ENCODE measurements around the gene RAPSN.

The RAPSN gene

DNA sequence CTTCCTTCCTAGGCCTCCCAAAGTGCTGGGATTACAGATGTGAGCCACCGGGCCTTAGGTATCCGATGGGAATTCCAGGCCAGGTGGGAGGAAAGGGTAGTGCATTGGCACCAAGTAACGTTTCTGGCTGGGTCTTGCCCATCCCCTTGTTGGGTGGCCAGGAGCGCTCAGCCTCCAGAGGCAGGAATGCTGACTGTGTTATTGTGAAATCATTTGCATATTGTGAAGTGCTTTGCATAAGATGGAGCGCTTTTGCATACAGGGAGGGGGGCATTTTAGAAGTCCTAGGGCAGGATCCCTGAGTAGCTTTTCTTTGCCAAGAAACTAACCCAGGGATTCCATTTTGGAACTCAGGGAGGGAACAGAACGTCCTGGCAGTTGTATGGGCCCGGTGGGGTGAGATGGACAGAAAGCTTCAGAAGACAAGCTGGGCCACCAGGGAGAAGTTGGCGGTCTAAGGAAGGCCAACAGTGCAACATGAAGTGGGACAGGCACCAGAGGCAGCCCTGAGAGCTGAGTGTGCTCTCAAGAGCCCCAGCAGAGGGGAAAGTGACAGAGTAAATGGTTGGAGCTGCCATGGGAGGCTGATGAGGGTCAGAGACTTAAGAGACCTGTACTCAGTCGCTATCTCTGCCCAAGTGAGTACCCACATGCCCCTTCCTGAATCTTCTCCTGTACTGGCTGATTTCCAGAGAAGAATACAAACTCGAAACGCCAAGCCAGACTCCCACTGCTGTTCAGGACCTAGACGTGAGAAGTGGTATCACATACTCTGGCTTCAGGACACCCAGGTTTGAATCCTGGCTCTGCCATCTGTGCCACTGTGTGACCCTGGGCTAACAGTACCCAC, 41.8 kb downstream of the RAPSN start:
- DNase-seq = no peak

- no peak for DNase-seq
Measured at GRCh38 chr11:47403571-47403970, 45.4 kb downstream of the RAPSN start.

DNA sequence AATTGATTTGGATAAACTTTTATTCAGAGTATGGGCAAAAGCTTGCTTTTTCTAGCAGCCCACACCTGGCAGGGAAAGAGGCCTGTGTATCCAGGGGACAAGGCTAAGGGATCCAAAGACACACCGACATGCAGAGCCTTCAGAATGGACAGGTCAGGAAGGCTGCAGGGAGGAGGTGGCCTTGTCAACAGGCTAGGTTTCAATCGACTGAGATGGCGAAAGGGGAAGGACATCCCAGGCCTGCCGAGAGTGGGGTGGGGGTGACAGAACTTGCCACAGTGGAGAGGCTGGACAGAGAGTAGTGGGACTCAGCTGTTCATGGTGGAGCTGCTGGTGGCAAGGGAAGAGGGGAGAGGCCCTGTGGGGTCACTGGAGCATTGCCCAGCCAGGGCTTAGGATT, 45.8 kb downstream of the RAPSN start:
- no peak for DNase-seq

- DNase-seq = no peak
Measured at GRCh38 chr11:47400768-47401279, 48.1 kb downstream of the RAPSN start.

GRCh38 chr11:47399860-47400767, 48.8 kb downstream of the RAPSN start:
- DNase-seq = peak; percentile 80

GRCh38 chr11:47398551-47398950, 50.4 kb downstream of the RAPSN start:
- DNase-seq = no peak

GRCh38 chr11:47398011-47398410, 50.9 kb downstream of the RAPSN start:
- no peak for DNase-seq

DNA sequence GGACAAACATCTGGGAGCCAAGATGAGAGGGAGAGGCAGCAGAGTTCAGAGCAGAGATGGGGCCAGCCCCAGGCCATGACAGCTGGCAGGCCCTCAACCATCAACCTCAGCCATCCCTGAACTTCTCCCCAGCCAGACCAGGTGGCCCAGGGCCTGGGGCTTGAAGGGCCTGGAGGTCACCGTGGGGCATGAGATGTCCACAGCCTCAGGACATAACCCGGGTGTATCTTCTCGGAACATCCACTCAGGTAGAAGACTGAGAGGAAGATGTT, 53.0 kb downstream of the RAPSN start:
- no peak for DNase-seq

DNA sequence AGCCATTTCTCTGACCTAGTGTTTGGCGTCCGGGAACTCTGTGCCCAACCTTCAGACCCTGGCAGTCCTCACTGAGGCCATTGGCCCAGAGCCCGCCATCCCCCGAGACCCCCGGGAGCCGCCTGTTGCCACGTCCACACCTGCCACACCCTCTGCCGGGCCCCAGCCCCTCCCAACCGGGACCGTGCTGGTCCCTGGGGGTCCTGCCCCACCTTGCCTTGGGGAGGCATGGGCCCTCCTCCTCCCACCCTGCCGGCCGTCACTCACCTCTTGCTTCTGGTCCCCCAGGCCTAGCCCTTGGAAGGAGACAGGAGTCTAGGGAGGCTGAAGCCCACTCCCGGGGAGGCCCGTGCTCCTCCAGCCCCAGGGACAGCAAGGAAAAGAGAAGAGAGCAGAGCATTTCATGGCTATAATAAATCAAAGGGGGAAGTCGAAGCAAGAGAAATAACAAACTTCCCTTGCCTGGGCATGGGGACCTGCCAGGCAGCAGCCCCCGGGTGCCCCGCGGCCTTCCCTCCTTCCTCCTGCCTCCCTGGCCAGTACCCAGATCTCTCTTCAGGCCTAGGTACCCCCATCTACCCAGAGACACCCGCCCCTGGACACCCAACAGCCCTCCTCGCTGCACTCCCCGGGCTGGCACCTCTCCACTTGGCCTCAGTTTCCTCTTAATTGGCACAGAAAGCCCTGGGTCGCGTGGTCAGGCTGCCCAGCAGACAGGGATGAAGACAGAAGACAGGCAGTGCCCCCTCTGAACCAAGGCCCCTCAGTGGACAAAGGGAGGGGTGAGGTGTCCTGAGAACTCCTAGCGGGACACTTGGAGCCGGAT, 53.5 kb downstream of the RAPSN start:
- no peak for DNase-seq

DNA sequence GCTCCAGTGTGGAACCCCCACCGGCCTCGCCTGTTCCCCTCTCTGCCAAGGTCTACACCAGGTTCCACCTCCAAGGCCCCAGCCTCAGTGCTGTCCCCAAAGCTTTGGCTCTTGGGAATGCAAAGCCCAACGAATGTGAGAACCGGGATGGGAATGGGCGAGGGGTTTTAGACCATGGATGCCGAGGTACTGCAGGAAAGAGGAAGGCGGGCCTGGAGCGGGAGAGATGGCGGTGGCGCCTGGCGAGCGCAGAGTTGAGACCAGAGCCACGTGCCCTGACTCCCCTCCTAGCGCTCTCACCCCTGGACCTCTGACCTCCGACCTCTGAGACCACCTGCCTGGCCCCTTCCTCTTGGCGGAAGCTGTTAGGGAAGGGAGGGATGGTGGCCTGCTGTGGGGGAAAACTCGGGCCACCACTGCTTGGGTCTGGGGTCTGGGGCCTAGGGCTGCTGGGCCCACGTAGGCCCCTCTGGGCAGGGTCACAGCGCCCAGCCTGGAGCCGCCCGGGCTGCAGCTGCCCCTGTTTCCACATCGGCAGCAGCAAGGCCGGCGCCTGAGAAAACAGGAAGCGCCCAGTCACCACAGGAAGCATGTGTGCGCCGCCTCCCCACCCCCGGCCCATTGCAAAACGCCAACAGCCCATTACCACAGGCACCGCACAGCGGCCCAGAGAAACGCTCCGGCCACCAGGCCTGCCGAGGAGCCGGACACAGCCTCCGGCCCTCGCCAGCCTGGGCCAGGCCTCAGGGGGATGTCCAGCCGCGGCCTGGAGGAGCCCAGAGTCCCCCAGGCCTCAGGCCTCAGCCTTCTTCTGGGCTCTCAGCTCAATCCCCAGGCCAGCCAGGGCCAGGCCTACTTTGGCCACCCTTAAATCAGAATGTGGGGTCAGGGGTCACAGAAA, 54.4 kb downstream of the RAPSN start:
- DNase-seq = peak; percentile 85

- DNase-seq = no peak
Measured at GRCh38 chr11:47394050-47394321, 55.0 kb downstream of the RAPSN start.

- DNase-seq = no peak
Measured at GRCh38 chr11:47393163-47394049, 55.5 kb downstream of the RAPSN start.

DNA sequence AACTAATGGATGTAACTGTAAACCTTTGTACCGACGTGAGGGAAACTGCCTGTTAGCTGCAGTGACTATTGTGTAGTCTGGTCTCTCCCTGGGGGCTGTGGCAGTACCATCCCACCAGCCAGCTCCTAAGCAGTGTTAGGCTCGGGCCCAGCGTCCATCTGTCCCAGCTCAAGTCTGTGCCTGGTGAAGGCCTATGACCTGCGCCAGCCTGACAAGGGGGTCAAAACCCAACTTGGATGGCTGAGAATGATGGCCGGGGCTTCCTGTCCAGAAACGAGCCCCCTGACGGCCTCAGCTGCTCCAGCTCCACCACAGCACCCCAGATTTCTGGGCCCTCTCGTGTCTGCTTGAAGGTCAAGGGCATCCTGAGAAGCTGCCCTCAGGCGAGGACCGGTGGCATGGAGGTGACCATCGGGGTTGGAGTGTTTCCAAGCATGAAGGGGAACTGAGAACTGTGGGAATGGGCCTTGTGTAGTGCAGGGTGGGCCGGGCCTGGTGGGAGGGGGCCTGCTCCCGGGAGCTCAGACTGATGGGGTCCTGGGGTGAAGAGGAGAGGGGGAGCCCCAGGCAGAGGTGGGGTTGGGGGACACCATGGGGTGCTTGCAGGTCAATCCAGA, 56.3 kb downstream of the RAPSN start:
- DNase-seq = no peak

- DNase-seq = no peak
Measured at GRCh38 chr11:47391711-47392432, 57.1 kb downstream of the RAPSN start.

DNA sequence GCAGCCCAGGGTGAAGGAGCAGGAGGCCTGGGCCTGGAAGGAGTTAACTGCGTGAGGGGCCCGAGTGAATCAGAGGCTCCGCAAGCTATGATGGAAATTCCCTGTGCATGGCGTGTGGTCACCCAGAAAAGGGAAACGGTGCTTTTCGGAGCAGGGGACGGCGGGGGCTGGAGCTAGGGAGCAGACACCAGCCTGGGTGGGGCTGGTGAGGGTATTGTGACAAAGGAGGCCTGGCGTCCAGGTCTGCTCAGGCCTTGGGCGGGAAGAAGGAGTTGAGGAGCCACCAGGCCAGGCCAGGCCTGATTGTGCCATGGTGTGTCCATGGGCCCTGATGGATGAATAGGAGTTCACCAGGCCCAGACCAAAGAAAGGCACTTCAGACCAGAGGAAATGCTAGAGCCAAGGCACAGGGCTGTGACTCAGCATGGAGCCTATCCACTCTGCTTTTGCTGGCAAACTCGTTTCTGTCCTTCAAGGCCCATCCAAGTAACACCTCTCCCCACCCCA, 57.8 kb downstream of the RAPSN start:
- DNase-seq = no peak

DNA sequence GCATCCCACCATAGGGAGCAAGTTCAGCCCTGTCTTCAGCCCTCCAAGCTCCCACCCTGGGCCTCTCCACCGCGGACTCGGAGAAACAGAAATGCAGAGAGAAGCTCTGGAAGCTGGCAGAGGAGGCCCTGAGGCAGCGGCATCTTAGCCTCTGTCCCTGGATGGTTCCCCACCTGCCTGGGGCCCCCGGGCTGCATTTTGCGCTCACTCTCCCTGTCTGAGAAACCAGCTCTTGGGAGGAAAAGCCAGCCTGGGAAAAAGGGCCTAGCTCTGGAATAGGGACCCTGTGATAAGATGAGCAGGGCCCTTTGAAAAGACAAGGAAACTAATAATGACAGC, 58.5 kb downstream of the RAPSN start:
- no peak for DNase-seq

DNA sequence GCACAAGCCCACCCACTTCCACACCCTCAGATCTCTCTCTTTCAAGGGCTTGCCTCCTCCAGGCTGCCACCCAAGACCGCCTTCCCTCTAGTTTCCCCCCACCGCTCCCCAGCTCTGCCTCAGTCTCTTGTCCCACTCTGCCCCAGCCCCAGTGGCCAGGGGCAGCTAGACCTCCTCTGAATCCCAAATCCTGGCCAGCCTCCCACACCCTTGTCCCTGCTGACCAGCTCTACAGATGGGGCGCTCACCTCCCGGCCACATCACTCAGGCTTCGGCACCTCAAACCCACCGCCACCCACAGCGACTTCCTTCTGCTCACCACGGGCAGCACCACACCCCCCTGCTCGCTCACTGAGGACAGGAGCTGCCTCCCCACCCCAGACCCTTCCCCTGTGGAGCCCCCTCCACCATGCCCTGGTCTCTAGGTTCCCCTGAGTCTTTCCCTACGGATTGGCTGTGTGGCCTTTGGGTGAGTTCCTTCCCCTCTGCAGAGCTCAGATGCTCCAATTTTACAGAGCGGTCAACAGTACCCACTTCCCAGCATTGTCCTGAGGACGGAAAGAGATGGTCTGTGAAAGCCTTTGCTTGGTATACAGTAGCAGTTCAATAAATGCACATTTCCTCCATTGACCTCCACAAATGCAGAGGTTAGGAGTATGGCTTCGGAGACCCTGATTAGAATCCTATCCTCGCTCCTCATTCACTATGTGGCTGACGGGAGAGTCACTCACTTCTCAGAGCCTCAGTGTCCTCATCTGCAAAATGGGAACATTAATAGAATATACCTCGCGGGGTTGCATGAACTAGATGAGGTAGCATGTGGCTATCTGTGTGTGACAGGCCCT, 59.1 kb downstream of the RAPSN start:
- no peak for DNase-seq

GRCh38 chr11:47388697-47389576, 60.0 kb downstream of the RAPSN start:
- no peak for DNase-seq

Measured in activated effector memory CD4-positive, alpha-beta T cell treated with anti-CD3 and anti-CD28 coated beads, Interleukin-2, amount 50 U/mL, for 16 hours (primary cell).